ENCODE results near the gene POLDIP3.

Gene POLDIP3

GRCh38 chr22:42651134-42651533, 36.5 kb upstream of the POLDIP3 start:
- TF ChIP-seq CTCF (IDR thresholded peaks at IDR 0.05; ENCODE audit: borderline replicate concordance, insufficient read depth, low read depth, low read length): no peak
- no peak overlapping the region for H3K4me3 ChIP-seq (ENCODE audit: low read depth, low read length)

GRCh38 chr22:42649246-42650099, 34.8 kb upstream of the POLDIP3 start, which contains the start of gene CYB5R3:
Gene CYB5R3, minus strand, starts transcription at chr22:42649392. Its CDS starts 77 bp downstream, at chr22:42649315.
- H3K4me3 ChIP-seq (ENCODE audit: low read depth, low read length): peak within 1 kb of the TSS; percentile 97
- no peak for TF ChIP-seq CTCF (IDR thresholded peaks at IDR 0.05; ENCODE audit: borderline replicate concordance, insufficient read depth, low read depth, low read length)

- no peak for TF ChIP-seq CTCF (IDR thresholded peaks at IDR 0.05; ENCODE audit: borderline replicate concordance, insufficient read depth, low read depth, low read length)
Observed at GRCh38 chr22:42648368-42649245, 33.9 kb upstream of the POLDIP3 start.

GRCh38 chr22:42648017-42648367, 33.3 kb upstream of the POLDIP3 start:
- TF ChIP-seq CTCF (IDR thresholded peaks at IDR 0.05; ENCODE audit: borderline replicate concordance, insufficient read depth, low read depth, low read length): no peak
- peak overlapping the region; percentile 97 for H3K4me3 ChIP-seq (ENCODE audit: low read depth, low read length)

More at GRCh38 chr22:42648368-42649245, 33.9 kb upstream of the POLDIP3 start:
- H3K4me3 ChIP-seq (ENCODE audit: low read depth, low read length): peak overlapping the region; percentile 97

- TF ChIP-seq CTCF (IDR thresholded peaks at IDR 0.05; ENCODE audit: borderline replicate concordance, insufficient read depth, low read depth, low read length): no peak
- H3K4me3 ChIP-seq (ENCODE audit: low read depth, low read length): peak overlapping the region; percentile 26
Observed at GRCh38 chr22:42646569-42647525, 32.2 kb upstream of the POLDIP3 start.

- H3K4me3 ChIP-seq (ENCODE audit: low read depth, low read length): peak overlapping the region; percentile 26
- TF ChIP-seq CTCF (IDR thresholded peaks at IDR 0.05; ENCODE audit: borderline replicate concordance, insufficient read depth, low read depth, low read length): no peak
Observed at GRCh38 chr22:42645938-42646568, 31.4 kb upstream of the POLDIP3 start.

Measured in GM12875 (cell line).